ENCODE results near the gene CEP41.

- no peak for TF ChIP-seq CTCF (IDR thresholded peaks at IDR 0.05)
- TF ChIP-seq POLR2A (IDR thresholded peaks at IDR 0.05) = no peak
These were observed 17.2 kb downstream of the CEP41 start for GRCh38 chr7:130423501-130424037.
